Activated T-helper 1 cell treated with Interleukin-2 at 50 U/mL for 16 hours (primary cell): Measurements from ENCODE around the gene VIPR2.
"Not testable (repeated sequence)": the region's sequence is repeated elsewhere in the genome, so short reads cannot be mapped to it uniquely, and the experiment has no call there.

ENCODE experiments used
- DNase-seq: peaks from one replicate; pipeline ENCODE4 v3.0.0-alpha.2; 2020; ENCODE audit warnings: low read depth

The VIPR2 gene

GRCh38 chr7:159091480-159092475 lies 52.9 kb downstream of the VIPR2 start:
- no peak for DNase-seq

GRCh38 chr7:159091041-159091440 lies 53.6 kb downstream of the VIPR2 start:
- no peak for DNase-seq

- DNase-seq, result no peak
Observed at GRCh38 chr7:159088016-159088865, 56.4 kb downstream of the VIPR2 start.

GRCh38 chr7:159086301-159086925 lies 58.3 kb downstream of the VIPR2 start:
- DNase-seq, result no peak

- DNase-seq, result no peak
Observed at GRCh38 chr7:159084069-159084801, 60.4 kb downstream of the VIPR2 start.

- no peak for DNase-seq
Observed at GRCh38 chr7:159083698-159084068, 61.0 kb downstream of the VIPR2 start.

- no peak for DNase-seq
Observed at GRCh38 chr7:159083001-159083697, 61.5 kb downstream of the VIPR2 start.

- not testable (repeated sequence) for DNase-seq
Observed at GRCh38 chr7:159082075-159082474, 62.6 kb downstream of the VIPR2 start.

GRCh38 chr7:159078911-159079270 lies 65.8 kb downstream of the VIPR2 start:
- DNase-seq, result no peak

- DNase-seq, result no peak
Observed at GRCh38 chr7:159078193-159078910, 66.3 kb downstream of the VIPR2 start.

- DNase-seq, result no peak
Observed at GRCh38 chr7:159076333-159076732, 68.3 kb downstream of the VIPR2 start.

- DNase-seq, result no peak
Observed at GRCh38 chr7:159075563-159076238, 69.0 kb downstream of the VIPR2 start.

GRCh38 chr7:159071260-159071659 lies 73.4 kb downstream of the VIPR2 start:
- DNase-seq, result no peak

GRCh38 chr7:159070431-159071148 lies 74.1 kb downstream of the VIPR2 start:
- DNase-seq, result no peak

- DNase-seq, result no peak
Observed at GRCh38 chr7:159068893-159069448, 75.7 kb downstream of the VIPR2 start.

GRCh38 chr7:159068488-159068811 lies 76.2 kb downstream of the VIPR2 start:
- no peak for DNase-seq

GRCh38 chr7:159067576-159068487 lies 76.8 kb downstream of the VIPR2 start:
- no peak for DNase-seq
